NCI-H345 treated with DMSO at 0.1 percent for 48 hours (cell line): Measurements from ENCODE around the gene KRT33A.

ENCODE experiments used
- DNase-seq: peaks from one replicate; lab custom pipeline; 2025; ENCODE audit not compliant: unreplicated experiment; lab: John Stamatoyannopoulos, UW

The KRT33A gene

DNA sequence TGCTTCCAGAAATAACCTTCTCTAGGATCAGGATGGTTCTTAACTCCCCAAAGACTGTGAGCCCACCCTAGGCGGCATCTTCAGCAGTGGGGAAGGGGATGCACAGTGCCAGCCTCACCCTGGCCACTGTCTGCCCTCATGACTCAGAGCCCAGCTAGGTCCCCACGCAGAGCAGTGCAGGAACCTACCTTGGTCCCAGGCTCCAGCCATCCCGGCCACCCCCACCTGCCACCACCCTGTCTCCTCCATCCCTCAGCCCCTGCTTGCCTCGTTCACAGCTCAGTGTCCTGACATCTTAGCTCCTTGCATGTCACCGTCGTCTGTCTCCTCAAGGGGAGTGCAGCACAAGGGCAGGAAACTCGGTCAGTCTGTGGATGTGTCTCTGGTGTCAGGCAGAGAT, 19.0 kb downstream of the KRT33A start:
- no peak for DNase-seq

DNA sequence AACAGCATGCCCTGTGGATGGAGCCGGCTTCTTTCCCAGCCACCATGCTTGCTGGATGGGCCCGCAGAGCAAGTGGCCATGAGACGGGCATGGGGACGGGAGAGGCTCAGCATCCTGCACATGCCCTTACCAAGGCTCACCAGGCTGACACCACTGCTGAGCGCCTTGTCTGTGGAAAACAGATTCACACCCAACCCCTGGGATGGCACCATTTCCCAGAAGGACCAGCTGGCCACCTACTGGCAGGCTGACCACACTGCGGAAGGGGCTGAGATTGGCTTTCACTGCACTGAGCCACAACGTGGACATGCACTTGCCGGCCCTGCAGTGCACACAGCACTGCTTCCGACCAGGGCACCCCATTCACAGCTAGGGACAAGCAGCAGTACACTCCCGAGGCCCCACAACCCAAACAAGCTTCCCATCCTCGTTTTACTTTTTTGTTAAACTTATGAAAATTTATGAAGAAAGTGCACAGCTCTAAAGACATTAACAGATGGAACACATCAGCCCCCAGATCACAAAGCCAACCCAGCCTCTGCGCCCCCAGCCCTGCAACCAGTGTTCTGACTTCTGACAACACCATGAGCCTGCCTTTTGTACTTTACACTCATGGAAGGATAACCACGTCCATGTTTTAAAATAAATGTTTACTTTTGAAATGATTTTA, 21.2 kb downstream of the KRT33A start:
- DNase-seq: peak; percentile 12

GRCh38 chr17:41328207-41328606, 22.4 kb downstream of the KRT33A start:
- no peak for DNase-seq

DNA sequence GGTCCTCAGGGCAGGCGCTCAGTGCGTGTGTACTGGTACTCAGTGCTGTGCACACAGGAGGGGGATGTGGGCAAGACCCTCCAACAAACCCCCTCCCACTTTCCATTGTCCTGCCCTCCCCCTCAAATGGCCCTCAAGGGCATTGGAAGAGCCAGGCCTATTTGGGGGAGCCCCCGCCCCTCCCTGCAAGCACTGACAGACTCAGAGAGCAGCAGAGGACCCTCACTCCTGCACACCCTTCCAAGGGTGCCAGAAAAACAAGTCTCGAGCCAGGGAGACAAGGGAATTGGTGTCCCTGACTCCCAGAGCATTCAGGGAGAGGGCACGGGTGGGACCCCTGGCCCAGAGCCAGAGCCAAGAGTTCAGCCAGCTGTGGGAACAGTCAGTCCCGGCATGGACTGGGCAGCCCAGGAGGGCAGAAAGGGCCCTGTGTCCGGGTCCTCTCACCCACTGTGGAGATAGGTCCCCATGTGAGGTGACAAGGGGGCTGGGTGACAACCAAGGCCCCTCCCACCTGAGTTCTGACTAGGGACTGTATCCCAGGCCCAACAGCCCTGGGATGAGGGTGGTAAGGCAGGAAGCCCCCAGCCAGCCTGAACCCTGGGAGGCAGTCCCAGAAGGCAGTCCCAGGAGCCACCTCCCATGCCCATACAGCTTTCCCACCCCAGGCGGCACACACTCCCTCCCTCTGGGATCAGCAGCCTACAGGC, 23.1 kb downstream of the KRT33A start:
- no peak for DNase-seq

- DNase-seq: no peak
These were observed 24.2 kb downstream of the KRT33A start for GRCh38 chr17:41326173-41327145.

- DNase-seq: no peak
These were observed 25.0 kb downstream of the KRT33A start for GRCh38 chr17:41325611-41326010.

- no peak for DNase-seq
These were observed 25.5 kb downstream of the KRT33A start for GRCh38 chr17:41325126-41325525.

GRCh38 chr17:41324180-41325075, 26.2 kb downstream of the KRT33A start:
- peak; percentile 0 for DNase-seq

GRCh38 chr17:41322903-41323895, 27.4 kb downstream of the KRT33A start:
- DNase-seq: no peak

- peak; percentile 41 for DNase-seq
These were observed 28.3 kb downstream of the KRT33A start for GRCh38 chr17:41322094-41322902.

DNA sequence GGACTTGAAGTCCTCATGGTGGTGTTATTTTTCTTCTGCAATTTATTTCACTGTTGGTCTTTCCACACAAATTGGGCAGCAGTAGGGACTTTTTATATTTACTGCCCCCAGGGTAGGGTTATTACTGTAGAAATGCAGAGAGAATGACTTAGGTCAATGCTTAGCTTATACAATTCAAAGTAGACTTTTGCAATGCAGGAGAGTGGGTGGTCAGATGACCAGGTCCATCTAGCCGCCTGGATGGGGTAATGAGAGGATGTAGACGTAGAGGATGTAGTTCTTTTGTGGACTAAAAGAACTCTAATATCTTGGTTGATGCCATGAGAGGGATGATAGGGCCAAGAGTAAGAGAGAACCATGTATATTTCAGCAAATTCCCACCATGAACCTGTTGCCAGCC, 32.4 kb downstream of the KRT33A start:
- DNase-seq: no peak

DNA sequence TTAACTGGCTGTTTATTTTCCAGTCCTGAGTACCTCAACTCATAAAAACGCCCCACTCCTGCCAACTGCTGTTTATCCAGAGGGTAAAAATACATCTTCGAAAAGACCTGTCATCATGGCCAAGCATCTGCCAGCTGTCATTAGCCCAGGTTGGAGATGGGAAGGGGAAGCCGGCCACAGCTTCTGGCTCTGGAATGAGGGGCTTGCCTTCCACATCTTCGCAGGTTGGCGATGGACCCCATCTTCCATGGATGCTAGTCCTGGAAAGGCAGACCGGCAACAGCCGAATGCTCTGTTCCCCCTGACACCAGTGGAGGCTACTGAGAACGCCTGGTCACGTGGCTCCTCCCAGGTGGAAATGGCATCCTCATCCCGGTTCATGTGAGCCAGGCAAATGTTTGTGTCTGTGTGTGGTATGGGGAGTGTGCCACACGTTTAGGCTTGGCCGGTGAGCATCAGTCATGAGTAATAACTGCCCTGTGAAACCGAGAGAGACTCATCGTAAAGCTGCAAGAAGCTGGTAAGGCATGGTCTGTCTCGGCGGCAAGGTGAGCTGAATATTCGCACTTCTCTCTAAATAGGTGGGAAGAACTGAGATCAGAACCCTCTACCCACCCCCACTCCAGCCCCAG, 34.7 kb downstream of the KRT33A start:
- DNase-seq: no peak

DNA sequence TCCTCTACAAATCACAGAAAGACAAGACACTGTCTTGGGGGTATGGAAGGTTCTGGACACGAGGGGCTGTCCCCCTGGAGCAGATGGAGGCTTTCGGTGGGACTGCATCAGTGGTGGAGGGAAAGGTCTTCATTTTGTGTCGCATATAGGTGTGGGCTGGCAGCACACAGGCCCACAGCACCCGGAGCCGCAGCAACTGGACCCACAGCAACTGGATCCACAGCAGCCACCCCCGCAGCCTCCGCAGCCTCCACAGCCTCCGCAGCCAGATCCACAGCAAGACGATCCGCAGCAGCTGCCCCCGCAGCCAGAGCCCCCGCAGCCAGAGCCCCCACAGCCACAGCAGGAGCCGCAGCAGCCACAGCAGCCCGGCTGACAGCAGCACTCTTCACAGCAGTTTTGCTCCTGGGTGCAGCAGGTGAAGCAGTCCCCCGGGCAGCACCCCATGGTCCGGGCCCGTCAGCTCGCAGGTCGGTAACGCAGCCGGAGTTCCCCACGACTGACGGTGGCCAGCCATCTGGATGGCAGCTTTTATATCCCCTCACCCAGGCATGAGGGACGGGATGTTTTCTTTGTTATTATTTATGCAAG, 35.3 kb downstream of the KRT33A start, which contains the start of gene KRTAP17-1:
Gene KRTAP17-1, minus strand, starts transcription at position 507 of the 591 bp plus-strand sequence. Its CDS starts 60 bp downstream, at position 447.
- DNase-seq: peak; percentile 45

GRCh38 chr17:41311111-41311510, 39.5 kb downstream of the KRT33A start:
- DNase-seq: no peak

GRCh38 chr17:41308918-41309359, 41.7 kb downstream of the KRT33A start, which contains the start of gene KRTAP16-1:
TSS of gene KRTAP16-1 (minus strand) at chr17:41309309. CDS start at chr17:41309253, 56 bp downstream.
- no peak for DNase-seq

DNA sequence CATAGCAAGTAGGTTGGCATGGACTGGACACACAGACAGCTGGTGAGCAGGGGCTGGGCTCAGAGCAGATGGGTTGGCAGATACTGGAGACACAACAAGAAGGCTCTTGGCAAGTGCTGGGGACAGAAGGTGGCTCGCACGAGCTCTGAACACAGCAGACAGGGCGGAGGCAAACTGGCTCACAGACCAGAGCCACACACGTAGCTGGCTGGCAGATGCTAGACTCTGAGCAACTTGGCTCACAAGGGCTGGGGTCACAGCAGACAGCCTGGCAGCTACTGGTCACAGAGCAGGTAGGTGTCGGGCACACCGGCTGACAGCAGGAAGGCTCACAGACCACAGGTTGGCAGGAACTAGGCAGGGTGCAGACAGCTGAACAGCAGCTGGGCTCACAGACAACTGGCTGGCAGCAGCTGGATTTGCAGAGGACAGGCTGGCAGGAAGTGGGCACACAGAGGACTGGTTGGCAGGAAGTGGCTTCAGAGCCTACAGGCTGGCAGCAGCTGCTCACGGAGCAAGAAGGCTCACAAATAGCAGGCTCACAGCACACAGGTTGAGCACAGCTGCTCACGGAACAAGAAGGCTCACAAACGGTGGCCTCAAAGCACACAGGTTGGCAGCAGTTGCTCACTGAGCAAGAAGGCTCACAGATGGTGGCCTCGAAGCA, 42.2 kb downstream of the KRT33A start:
- no peak for DNase-seq

- no peak for DNase-seq
These were observed 43.0 kb downstream of the KRT33A start for GRCh38 chr17:41307647-41308046.
